NCI-H1092 (cell line): ENCODE data around the gene DUSP2.

Experiments
- DNase-seq: peaks from one replicate; lab custom pipeline; 2025; lab: John Stamatoyannopoulos, UW

The DUSP2 gene

GRCh38 chr2:96131813-96132745, 13.2 kb downstream of the DUSP2 start:
- no peak for DNase-seq

DNA sequence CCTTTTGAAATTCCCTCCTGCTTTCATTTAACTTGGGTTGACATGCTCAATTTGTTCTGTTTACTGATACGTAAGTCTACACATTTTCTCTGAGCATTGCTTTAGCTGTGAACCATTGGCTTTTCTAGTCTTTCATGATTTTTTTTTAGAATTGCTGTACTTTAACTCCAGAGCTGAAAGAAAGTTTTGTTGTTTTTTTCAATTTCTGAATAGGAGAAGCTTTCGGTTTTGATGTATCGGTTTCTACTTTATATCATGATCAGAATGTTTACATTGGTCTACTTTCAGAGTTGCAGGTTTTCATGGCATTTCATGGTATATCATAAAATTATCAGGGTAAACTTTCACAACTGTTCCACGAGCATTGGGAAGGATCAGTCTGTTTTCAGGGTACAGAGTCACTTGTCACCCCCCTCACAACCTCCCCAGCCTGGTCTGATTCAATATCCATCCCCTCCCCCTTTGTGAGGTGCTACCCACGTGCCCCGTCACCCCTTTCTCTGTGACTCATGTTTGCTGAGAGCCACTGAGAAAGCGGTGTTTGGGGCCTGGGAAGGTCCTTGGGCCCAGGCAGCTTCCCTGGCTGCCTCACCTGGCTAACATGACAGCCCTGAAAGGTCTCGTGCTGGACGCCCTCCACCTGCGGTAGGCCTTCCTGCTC, 14.0 kb downstream of the DUSP2 start:
- DNase-seq = no peak

- DNase-seq = no peak
These were observed 14.8 kb downstream of the DUSP2 start for GRCh38 chr2:96130483-96130882.

GRCh38 chr2:96129528-96130120, 15.6 kb downstream of the DUSP2 start:
- DNase-seq = no peak

GRCh38 chr2:96128456-96128855, 16.8 kb downstream of the DUSP2 start:
- DNase-seq = no peak

- DNase-seq = no peak
These were observed 20.6 kb downstream of the DUSP2 start for GRCh38 chr2:96124406-96125265.

- DNase-seq = no peak
These were observed 21.3 kb downstream of the DUSP2 start for GRCh38 chr2:96123936-96124335.

DNA sequence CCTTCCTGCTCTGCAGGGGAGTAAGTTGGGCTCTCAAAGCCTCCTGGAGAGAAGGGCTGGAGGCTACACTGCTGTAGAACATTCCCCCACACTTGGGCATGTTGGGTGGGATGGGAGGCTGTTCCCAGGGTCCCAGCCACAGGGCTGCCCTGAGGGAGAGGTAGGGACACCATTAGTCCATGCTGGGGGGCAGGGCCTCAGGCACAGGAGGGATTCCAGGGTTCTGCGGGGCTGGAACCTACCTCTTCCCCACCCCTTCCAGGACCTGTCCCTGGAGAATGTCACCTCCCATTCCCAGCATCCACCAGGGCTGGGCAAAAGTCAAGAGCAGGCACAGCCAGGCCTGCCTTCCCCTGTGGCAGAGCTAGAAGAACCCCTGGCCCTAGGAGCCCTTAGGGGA, 21.9 kb downstream of the DUSP2 start:
- no peak for DNase-seq

- DNase-seq = no peak
These were observed 22.8 kb downstream of the DUSP2 start for GRCh38 chr2:96122391-96122790.

DNA sequence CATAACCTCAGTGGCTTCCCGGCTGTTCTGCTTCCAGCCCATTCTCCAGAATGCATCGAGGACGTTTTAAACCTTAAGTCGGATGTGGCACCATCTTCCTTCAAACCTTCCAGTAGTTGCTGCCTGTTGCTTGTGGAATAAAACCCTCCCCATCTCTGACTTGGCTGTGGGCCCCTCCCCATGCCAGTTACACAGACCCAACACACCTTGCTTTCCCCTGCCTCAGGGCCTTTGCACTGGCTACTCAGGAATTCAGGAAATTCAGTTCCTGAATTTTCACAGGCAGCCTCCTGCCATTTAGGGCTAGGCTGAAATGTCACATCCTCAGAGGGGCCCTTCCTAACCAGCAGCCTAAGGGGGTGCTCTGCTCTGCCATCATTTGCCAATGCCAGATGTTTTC, 23.8 kb downstream of the DUSP2 start:
- no peak for DNase-seq

GRCh38 chr2:96120991-96121390, 24.2 kb downstream of the DUSP2 start:
- DNase-seq = no peak

GRCh38 chr2:96120091-96120720, 25.0 kb downstream of the DUSP2 start:
- no peak for DNase-seq

DNA sequence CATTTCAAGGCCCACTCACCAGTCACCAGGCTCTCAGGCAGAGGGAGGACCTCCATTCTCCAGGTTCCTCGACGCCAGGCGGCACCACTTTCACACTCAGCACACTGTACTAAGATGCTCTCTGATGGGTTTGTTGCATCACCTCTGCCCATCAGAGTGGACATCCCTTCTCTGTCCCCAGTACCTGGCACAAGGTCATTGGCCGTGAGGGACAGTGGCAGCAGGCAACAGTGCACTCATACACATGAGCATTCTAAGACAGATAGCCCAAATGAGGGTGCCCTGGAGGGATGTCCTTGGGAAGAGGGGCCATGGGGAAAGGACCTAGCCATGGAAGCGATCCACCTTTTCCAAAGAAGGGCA, 25.9 kb downstream of the DUSP2 start:
- DNase-seq = no peak

DNA sequence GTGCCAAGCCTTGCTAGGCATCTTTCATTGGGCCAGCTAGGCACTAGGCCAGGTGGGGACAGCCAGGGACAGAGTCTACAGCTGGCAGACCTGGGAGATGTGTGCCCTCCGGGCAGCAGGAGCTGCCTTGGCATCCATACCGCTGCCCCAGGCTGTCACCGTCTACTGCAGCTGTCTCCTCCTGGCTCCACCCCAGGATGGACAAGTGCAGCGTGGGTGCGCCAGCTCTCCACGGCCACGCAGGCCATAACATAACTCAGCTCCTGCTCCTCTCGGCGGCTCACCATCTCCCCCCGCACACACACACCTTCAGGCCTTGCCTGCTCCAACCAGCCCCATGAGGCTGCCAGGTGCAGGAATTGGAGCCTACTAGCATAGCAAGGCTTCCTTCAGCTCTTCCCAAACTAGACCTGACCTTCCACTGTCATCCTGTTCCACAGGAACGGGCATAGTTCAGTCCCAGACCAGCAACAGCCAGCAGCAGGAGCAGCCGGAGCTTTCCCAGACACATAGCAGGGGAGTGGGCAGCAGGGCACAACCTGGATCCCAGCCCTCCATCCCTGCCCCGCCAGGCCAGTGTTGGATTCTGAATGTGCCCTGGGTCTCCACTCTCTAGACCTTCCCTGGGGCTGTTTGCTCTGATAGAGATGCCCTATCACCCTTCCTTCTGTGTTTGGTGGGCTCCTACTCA, 26.4 kb downstream of the DUSP2 start:
- DNase-seq = no peak

GRCh38 chr2:96117701-96118588, 27.3 kb downstream of the DUSP2 start:
- DNase-seq = no peak

GRCh38 chr2:96116879-96117533, 28.2 kb downstream of the DUSP2 start:
- no peak for DNase-seq

DNA sequence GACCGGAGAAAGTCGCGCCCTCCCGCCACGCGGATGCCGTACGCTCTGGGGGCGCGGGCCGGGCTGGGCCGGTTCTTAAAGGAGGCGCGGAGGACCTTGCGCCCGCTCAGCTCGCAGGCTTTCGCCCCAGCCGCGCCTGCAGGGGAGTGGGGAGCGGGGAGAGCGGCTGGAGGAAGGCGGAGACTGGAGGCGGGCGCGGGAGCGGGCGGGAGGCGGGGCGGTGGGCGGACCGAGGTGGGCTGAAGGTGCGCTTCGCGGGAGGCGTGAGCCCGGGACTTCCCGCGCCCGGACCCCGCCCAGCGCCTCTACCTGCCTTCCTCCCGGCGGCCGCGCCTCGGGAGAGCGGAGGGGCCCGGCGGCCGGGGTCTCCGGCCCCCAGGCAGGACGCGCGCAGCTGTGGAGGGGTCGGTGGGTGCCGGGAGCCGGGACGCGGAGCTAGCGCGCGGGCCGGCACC, 28.8 kb downstream of the DUSP2 start, which contains the start of gene ADRA2B:
ADRA2B (minus strand) TSS at position 148 of the 455 bp plus-strand sequence. CDS start 422 bp downstream, outside the sequence.
- no peak for DNase-seq

- DNase-seq = no peak
These were observed 29.4 kb downstream of the DUSP2 start for GRCh38 chr2:96115631-96116423.
